ENCODE measurements around the gene ZNF775.

Gene ZNF775

DNA sequence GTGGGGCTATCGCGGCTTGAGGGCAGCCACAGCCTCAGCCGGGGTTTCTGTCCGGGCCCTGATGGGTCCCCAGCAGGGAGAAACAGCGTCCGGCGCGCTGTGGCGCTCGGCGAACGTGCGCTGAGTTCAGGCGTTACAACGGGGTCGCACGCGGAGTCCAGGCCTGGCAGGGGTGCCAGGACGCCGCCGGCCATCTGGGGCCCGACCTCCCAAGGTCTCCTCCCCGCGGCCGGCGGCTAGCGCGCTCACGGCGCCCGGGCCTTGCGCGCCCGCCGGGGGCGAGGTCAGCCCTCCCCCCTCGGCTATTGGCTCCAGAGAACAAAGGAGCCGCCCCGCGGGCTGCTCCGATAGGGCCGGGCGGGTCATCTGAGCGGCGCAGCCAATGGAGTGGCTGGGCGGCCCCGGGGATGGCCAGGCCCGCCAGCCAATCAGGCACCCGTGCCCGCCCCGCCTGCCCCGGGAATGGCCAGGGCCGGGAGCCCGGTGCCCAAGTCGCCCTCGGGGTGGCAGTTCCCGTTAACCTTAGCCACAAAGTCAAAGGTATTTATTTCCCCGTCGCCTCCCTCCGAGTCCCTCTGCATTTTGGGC lies at the start of gene ZNF775:
Gene ZNF775 (plus strand): TSS at position 478 of the 588 bp plus-strand sequence. CDS start 9,141 bp downstream, outside the sequence.
- peak; percentile 100 for DNase-seq (ENCODE audit: low spot score)

DNA sequence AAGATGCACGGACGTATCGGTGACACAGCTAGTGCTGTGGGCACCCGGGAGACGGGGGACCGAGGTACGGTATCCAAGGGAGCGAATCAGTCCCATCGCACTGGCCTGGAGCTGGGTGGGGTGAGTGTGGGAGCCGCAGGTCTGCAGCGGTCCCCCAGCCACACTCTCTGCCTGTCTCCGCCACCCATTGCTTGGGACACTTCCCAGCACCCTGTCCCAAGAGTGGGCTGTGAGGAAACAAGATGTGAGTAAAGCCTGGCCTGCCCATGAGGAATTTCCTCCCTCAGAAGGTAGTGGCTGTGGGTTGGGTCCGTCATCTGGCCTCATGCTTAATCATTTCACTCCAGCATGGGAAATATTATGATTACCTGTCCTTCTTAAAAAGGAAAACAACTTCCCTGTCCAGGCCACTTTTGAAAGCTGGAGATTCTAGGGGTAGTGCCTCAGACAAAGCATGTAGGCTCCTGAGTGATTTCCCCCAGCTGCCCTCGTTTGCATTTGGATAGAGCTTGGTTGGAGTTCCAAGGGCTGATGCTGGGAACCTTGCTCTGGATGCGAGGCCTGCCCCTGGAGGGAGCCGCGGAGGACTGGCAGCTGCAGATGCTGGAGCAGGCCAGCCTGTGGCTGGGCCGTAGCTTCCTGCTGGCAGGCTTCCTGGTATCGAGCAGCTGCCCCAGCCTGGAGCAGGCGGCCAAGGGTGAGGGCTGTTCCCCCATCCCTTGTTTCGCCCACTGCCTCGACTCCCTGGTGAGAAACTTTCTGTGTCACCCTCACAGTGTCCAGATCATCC lies 49.6 kb upstream of the ZNF775 start:
- DNase-seq (ENCODE audit: low spot score), result no peak

GRCh38 chr7:150330211-150330885 lies 48.8 kb upstream of the ZNF775 start:
- DNase-seq (ENCODE audit: low spot score), result no peak

DNA sequence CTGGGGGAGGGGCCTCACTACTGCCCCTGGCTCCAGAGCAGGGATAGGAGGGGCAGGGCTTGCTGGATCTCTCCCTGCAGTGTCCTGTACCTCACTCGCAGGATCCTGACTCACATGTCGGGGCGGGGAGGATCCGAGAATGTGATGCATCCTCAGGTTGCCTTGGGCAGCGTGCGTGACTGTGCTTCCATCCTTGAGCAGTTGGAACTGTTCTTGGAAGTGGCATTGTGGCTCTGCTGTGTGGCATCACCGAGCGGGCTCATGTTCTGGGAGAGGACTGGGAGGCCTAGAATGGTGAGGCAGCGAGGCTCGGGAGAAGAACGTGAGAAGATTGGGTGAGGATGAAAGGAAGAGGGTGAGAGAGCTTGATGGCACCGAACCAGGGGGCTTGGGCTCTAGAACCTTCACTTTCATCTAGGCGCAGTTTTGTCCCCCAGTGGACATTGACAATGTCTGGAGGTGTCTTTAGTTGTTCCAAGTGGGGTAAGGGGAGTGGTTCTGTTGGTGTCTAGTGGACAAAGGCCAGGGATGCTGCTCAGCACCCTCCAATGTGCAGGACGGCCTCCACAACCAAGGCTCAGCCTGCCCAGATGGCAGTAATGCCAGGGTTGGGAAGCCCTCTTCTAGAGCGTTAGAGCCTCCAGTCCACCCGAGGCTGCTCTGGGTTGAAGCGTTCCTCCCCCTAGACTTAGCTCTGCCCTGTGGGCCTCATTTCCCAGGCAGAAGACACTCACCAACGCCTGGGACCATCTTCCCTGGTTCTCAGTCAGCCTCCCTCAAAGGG lies 46.1 kb upstream of the ZNF775 start:
- no peak for DNase-seq (ENCODE audit: low spot score)

- DNase-seq (ENCODE audit: low spot score), result no peak
Observed at GRCh38 chr7:150333659-150334058, 45.5 kb upstream of the ZNF775 start.

- no peak for DNase-seq (ENCODE audit: low spot score)
Observed at GRCh38 chr7:150334108-150334507, 45.0 kb upstream of the ZNF775 start.

GRCh38 chr7:150335108-150335773 lies 43.9 kb upstream of the ZNF775 start:
- DNase-seq (ENCODE audit: low spot score), result peak; percentile 86

GRCh38 chr7:150335774-150336112 lies 43.4 kb upstream of the ZNF775 start:
- DNase-seq (ENCODE audit: low spot score), result no peak

- no peak for DNase-seq (ENCODE audit: low spot score)
Observed at GRCh38 chr7:150336746-150337145, 42.4 kb upstream of the ZNF775 start.

DNA sequence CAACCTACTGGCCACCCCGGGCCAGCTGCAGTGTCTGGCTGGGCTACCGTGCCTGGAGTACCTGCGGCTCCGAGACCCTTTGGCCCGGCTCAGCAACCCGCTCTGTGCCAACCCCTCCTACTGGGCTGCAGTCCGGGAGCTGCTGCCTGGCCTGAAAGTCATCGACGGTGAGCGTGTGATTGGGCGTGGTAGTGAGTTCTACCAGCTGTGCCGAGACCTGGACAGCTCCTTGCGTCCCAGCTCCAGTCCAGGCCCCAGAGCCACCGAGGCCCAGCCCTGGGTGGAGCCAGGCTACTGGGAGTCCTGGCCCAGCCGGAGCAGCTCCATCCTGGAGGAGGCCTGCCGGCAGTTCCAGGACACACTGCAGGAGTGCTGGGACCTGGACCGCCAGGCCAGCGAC lies 42.0 kb upstream of the ZNF775 start:
- no peak for DNase-seq (ENCODE audit: low spot score)

DNA sequence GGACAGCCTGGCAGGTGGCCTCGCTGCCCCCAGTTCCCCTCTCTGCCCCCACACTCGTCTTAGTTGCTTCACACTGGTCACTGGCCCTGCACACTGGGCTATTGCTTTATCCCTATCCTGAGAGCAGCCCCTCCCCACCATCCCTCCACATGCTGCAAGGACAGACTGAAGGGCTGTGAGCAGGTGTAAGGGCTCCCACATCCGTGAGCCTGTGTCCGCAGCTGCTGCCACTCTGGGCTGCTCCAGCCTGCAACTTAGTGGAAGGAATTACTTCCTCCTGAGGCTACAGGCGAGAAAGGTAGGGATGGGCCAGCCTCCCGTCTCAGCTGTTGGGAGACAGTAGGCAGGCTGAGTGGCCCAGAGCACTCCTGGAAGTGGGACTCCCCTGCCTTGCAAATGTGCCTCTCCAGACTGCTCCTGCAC lies 41.5 kb upstream of the ZNF775 start:
- DNase-seq (ENCODE audit: low spot score), result no peak

DNA sequence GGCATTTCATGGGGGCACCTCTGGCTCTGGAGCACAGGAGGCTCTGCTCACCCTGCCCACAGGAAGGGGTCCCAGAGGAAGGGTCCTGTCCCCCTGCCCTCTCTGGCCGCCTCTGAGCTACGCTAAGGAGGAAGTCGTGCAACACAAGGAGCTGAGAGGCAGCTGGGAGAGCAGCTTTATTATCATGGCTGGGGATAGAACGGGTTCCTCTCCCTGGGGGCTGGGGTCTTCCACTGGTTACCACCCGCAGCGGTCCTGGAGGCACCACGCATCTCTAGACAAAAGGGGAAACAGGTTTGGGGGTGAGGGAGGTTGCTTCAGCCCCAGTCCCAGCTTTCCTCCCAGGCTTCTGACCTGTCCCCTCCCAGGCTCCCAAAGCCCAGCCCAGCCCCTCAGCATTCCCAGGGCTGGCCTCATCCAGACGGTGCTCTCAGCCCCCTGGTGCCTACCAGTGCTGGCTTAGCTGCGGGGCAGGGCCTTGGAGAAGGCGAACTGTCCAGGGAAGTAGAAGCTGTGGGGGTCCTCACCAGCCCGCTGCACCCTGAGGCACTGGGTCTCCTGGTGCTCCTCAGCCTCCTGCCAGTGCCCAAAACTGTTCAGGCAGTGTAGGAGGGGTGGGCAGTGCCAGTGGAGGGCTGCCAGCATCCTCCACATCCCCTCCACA lies 40.8 kb upstream of the ZNF775 start:
- no peak for DNase-seq (ENCODE audit: low spot score)

GRCh38 chr7:150339409-150339809 lies 39.7 kb upstream of the ZNF775 start:
- DNase-seq (ENCODE audit: low spot score), result no peak

GRCh38 chr7:150340024-150340749 lies 38.9 kb upstream of the ZNF775 start:
- DNase-seq (ENCODE audit: low spot score), result peak; percentile 63

DNA sequence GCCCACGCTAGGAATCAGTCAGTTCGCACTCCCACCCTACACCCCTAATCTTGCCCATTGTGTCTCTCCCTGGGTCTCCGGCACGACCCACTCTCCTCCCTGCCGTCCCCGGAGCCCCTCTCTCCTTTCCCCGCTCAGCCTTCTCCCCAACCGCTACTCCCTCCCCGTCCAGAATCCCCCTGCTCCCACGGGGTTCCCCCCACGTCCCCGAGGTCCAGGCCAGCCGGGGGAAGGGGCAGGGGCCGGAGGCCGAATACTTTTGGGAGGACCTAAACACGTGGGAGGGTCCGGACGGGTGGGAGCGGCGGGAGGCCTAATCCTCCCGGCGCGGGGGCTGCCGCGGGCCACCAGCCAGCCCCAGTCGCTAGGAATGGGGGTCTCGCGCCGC lies 38.3 kb upstream of the ZNF775 start:
- no peak for DNase-seq (ENCODE audit: low spot score)

GRCh38 chr7:150341263-150342120 lies 37.6 kb upstream of the ZNF775 start, which contains the start of gene RARRES2:
Gene RARRES2, minus strand, starts transcription at chr7:150341629. Its CDS starts 1,020 bp downstream, at chr7:150340609.
- no peak for DNase-seq (ENCODE audit: low spot score)

DNA sequence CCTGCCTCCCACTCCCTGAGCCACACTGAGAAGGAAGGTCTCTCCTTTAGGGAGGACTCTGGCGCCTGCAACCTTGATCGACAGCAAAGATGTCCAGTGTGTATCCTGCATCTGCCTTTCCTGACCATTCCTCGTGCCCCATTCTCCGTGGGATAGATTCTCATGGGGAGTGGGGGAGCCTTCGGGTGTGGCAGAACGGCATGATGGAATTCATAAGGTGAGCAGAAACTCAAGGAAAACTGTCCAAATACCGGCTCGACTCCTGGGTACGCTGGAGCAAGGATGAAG lies 37.1 kb upstream of the ZNF775 start:
- DNase-seq (ENCODE audit: low spot score), result no peak

GRCh38 chr7:150343225-150343624 lies 35.9 kb upstream of the ZNF775 start:
- DNase-seq (ENCODE audit: low spot score), result no peak

DNA sequence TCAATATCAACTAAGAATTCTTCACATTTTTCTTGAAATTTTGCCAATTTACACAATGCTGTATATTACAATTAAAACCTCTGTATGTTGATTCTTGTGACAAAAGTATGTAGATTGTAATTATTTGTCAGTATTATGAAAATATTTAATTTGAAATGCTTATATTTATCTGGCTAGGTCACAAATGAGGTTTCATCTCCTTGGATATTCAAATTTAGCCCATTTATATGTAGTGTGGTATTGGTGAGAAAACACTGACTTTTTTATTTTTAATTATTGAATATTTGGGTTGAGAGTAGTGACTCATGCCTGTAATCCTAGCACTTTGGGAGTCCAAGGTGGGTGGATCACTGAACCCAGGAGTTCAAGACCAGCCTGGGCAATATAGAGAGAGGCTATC lies 34.8 kb upstream of the ZNF775 start:
- DNase-seq (ENCODE audit: low spot score), result no peak

GRCh38 chr7:150345012-150345411 lies 34.1 kb upstream of the ZNF775 start:
- DNase-seq (ENCODE audit: low spot score), result no peak
